ENCODE measurements around the gene FAIM. TPM values are rescaled to one million over a fixed set of nuclear protein-coding genes. Genes with fewer than 3 reads are reported as not detected.

The FAIM gene
- total RNA-seq, 4 donors from 2014 or later, result 4.3 to 10.4 (median 6.4) TPM

DNA sequence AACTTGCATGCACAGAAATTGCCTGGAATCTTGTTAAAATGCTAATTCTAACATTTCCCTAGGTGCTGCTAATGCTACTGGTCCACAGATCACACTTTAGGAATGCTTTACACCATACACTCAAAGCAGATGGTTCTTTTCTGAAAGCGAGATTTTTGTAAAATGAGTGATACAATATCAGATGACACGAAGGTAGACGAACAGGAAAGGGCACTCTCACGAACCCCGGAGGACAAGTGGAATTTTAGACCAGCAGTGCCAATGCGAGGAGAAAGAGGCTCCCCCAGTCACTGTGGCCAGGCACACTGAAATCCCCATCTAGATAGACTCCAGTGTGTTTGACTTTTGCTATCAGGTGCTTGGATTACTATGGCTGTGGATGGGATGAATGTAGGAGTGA is 21.0 kb downstream of the FAIM start:
- Histone ChIP-seq H3K4me3 (no peak overlapping the region), H3K4me1 (peaks cover 4% of the 10 kb centered on the region), H3K27ac (no peak overlapping the region), H3K27me3 (no peaks in the 10 kb centered on the region), H3K9me3 (no peaks in the 10 kb centered on the region), H3K36me3 (peaks cover 14% of the 10 kb centered on the region)
- TF ChIP-seq CTCF (IDR thresholded peaks at IDR 0.05) (no peak), EP300 (IDR thresholded peaks at IDR 0.05) (no peak), POLR2AphosphoS5 (IDR thresholded peaks at IDR 0.05) (no peak), POLR2A (IDR thresholded peaks at IDR 0.05) (no peak)
- 76% methylated on average over 6 of the region's 6 CpGs for WGBS
- DNase-seq (ENCODE audit: low spot score in 2 of 2), result no peak

DNA sequence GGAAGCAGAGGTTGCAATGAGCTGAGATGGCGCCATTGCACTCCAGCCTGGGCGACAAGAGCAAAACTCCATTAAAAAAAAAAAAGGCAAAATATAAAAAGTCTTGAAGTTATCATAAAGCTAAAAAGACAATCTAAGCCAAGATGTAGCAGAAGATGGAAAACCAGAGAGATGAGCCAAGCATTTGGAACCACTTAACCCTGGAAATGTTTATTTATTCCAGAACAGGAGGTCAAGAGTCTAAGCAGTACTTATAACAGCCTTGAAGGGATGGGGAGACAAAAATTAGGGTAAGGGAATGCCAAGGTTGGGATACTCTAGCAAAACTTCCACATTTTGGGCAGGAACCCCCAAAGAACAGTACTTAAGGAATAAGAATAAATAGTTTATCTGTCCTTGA is 30.1 kb downstream of the FAIM start:
- TF ChIP-seq POLR2AphosphoS5 (IDR thresholded peaks at IDR 0.05), result no peak
- H3K27ac ChIP-seq, result no peak overlapping the region
- no peak for DNase-seq (ENCODE audit: low spot score in 2 of 2)

DNA sequence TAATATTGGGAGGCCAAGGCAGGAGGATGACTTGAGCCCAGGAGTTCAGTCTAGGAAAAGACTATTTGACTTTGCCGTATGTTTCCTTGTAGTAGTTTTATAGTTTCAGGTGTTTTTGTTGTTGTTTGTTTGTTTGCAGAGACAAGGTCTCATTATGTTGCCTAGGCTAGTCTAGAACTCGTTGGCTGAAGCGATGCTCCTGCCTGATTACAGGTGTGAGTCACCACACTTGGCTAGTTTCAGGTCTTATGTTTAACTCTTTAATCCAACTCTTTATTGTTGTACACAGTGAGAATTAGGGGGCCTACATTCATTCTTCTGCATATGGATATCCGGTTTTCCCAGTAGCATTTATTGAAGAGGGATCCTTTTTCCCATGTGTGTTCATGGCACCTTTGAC is 32.0 kb downstream of the FAIM start:
- WGBS, result 69% methylated on average over 4 of the region's 4 CpGs

More for the DNA sequence above, 30.1 kb downstream of the FAIM start:
- no peak overlapping the region for H3K4me3 ChIP-seq
- no peaks in the 10 kb centered on the region for H3K4me1 ChIP-seq
- no peaks in the 10 kb centered on the region for H3K27me3 ChIP-seq
- peaks cover 11% of the 10 kb centered on the region for H3K9me3 ChIP-seq
- WGBS, result 89% methylated on average over 2 of the region's 2 CpGs
- peaks cover 3% of the 10 kb centered on the region for H3K36me3 ChIP-seq

GRCh38 chr3:138642226-138642926 is 33.8 kb downstream of the FAIM start:
- Histone ChIP-seq H3K36me3 (no peaks in the 10 kb centered on the region), H3K4me1 (no peaks in the 10 kb centered on the region), H3K4me3 (no peak overlapping the region), H3K9me3 (peaks cover 32% of the 10 kb centered on the region), H3K27me3 (no peaks in the 10 kb centered on the region), H3K27ac (no peak overlapping the region)
- no peak for DNase-seq (ENCODE audit: low spot score in 2 of 2)
- WGBS, result 84% methylated on average over 4 of the region's 4 CpGs
- no peak for TF ChIP-seq POLR2A (IDR thresholded peaks at IDR 0.05)
- TF ChIP-seq CTCF (IDR thresholded peaks at IDR 0.05), result no peak
- TF ChIP-seq EP300 (IDR thresholded peaks at IDR 0.05), result no peak
- no peak for TF ChIP-seq POLR2AphosphoS5 (IDR thresholded peaks at IDR 0.05)

More for the DNA sequence above, 32.0 kb downstream of the FAIM start:
- Histone ChIP-seq H3K9me3 (peaks cover 25% of the 10 kb centered on the region), H3K27ac (no peak overlapping the region), H3K27me3 (no peaks in the 10 kb centered on the region), H3K4me3 (no peak overlapping the region), H3K36me3 (no peaks in the 10 kb centered on the region), H3K4me1 (no peaks in the 10 kb centered on the region)
- no peak for DNase-seq (ENCODE audit: low spot score in 2 of 2)
- TF ChIP-seq POLR2A (IDR thresholded peaks at IDR 0.05) (no peak), EP300 (IDR thresholded peaks at IDR 0.05) (no peak), CTCF (IDR thresholded peaks at IDR 0.05) (no peak), POLR2AphosphoS5 (IDR thresholded peaks at IDR 0.05) (no peak)

DNA sequence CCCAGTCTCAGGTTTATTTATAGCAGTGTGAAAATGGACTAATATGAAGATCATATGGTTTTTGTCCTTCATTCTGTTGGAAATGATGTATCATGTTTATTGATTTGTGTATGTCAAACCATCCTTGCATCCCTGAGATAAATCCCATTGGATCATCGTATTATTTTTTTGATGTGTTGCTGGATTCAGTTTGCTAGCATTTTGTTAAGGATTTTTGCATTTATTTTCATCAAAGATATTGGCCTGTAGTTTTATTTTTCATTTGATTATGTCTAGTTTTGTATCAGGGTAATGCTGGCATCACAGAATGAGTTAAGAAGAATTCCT is 34.3 kb downstream of the FAIM start:
- H3K27ac ChIP-seq, result no peak overlapping the region
- 98% methylated on average over 1 of the region's 1 CpG for WGBS
- H3K27me3 ChIP-seq, result no peaks in the 10 kb centered on the region
- DNase-seq (ENCODE audit: low spot score in 2 of 2), result no peak
- no peaks in the 10 kb centered on the region for H3K36me3 ChIP-seq
- H3K4me3 ChIP-seq, result no peak overlapping the region
- H3K9me3 ChIP-seq, result peaks cover 32% of the 10 kb centered on the region
- H3K4me1 ChIP-seq, result no peaks in the 10 kb centered on the region
- TF ChIP-seq POLR2AphosphoS5 (IDR thresholded peaks at IDR 0.05) (no peak), CTCF (IDR thresholded peaks at IDR 0.05) (no peak), EP300 (IDR thresholded peaks at IDR 0.05) (no peak), POLR2A (IDR thresholded peaks at IDR 0.05) (no peak)

DNA sequence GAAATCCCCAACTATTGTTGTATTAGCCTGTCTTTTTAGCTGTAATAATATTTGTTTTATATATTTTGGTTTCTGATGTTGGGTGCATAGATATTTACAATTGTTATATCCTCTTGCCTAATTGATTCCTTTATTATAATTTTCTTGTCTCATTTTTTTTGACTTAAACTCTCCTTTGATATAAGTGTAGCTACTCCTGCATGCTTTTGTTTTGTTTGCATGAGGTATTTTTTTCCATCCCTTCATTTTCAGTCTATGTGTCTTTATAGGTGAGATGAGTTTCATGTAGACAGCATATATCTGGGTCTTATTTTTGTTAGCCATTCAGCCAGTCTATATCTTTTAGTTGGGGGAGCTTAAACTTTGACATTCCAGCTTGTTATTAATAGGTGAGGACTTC is 37.4 kb downstream of the FAIM start:
- H3K4me1 ChIP-seq, result no peaks in the 10 kb centered on the region
- no peak overlapping the region for H3K4me3 ChIP-seq
- no peak overlapping the region for H3K27ac ChIP-seq
- TF ChIP-seq POLR2A (IDR thresholded peaks at IDR 0.05) (no peak), EP300 (IDR thresholded peaks at IDR 0.05) (no peak), CTCF (IDR thresholded peaks at IDR 0.05) (no peak)
- no peaks in the 10 kb centered on the region for H3K27me3 ChIP-seq
- H3K9me3 ChIP-seq, result peaks cover 28% of the 10 kb centered on the region
- peaks cover 23% of the 10 kb centered on the region for H3K36me3 ChIP-seq
- DNase-seq (ENCODE audit: low spot score in 2 of 2), result no peak
